ENCODE results near the gene SLC47A1.

Gene SLC47A1

DNA sequence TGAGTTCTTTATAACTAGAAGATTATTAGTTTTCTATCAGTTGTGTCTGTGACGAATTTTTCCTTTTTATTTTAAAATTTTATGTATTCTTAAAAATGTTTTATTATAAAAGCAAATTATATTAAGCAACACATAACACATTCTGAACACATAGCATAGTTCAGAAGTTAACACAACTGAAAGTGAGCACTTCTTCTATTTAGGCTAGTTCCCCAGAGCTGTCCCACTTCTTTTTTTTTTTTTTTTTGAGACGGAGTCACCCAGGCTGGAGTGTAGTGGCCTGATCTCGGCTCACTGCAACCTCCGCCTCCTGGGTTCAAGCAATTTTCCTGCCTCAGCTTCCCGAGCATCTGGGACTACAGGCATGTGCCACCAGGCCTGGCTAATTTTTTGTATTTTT lies 77.2 kb downstream of the SLC47A1 start:
- DNase-seq (ENCODE audit: low read depth) = no peak

- DNase-seq (ENCODE audit: low read depth) = no peak
These were observed 80.3 kb downstream of the SLC47A1 start for GRCh38 chr17:19613979-19614378.

- DNase-seq (ENCODE audit: low read depth) = no peak
These were observed 81.2 kb downstream of the SLC47A1 start for GRCh38 chr17:19614900-19615299.

- DNase-seq (ENCODE audit: low read depth) = no peak
These were observed 84.4 kb downstream of the SLC47A1 start for GRCh38 chr17:19618015-19618414.

DNA sequence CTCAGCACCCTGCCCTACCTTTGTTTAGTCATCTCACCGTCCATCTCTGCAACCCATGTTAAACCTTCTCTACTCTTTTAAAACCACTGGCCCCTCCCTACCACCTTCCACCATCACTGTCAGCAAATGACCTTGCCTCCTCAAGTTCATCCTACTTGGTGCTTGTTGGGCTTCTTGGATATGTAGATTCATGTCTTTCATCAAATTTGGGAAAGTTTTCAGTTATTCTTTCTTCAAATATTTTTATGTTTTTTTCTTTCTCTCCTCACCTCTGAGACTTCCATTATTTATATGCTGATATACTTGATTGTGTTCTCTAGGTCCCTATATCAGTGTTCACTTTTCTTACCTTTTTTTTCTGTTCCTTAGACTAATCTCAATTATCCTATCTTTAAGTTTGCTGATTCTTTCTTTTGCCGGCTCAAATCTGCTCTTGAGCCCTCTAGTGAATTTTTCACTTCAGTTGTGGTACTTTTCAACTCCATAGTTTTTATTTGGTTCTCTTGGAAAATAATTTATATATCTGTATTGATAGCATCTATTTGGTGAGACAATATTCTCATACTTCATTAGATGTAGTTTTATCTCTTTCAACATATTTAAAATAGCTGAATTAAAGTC lies 86.2 kb downstream of the SLC47A1 start:
- DNase-seq (ENCODE audit: low read depth) = no peak

- DNase-seq (ENCODE audit: low read depth) = no peak
These were observed 88.0 kb downstream of the SLC47A1 start for GRCh38 chr17:19621697-19622096.

DNA sequence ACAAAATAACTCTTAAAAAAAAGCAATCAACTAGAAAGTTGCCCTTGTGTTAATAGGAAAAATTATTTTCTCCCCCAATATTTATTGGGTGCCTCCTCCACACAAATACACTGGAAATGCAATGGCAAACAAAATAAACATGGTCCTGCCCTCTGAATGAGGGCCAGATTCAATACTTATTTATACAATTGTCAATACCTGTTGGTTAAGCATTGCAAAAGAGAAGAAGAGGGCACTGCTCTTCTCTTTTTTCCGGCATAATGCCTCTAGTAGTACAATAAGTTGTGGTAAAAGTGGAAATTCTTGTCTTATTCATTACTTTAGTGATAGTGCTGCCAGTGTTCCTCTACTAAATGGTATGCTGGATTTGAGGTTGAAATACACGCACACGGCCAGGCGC lies 92.4 kb downstream of the SLC47A1 start:
- DNase-seq (ENCODE audit: low read depth) = no peak

All from fibroblast of gingiva (primary cell).